Measurements from ENCODE around the gene NID1.
"Not testable (repeated sequence)": the region's sequence is repeated elsewhere in the genome, so short reads cannot be mapped to it uniquely, and the experiment has no call there.

NID1 gene

GRCh38 chr1:235933017-235933765 lies 131.7 kb downstream of the NID1 start:
- no peak for DNase-seq

DNA sequence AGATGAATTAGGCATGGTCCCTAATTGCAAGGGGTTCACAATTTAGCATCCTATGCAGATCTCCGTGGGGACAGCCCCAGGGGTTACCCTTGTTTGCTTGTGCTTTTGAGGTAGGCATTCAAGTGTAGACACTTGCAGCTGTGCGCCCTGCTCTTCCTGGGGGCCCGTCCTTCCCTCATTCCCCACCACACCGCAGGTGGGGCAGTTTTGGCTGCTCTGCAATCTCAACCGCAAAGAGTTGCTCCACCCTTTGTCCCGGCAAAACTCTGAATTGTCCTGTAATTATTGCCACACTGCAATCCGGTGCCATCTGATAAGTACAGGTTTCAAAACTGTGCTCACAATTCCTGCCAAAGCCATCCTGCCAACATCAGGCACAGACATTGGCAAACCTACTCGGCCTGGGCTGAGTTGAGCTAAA lies 132.8 kb downstream of the NID1 start:
- no peak for DNase-seq

GRCh38 chr1:235931171-235931738 lies 133.6 kb downstream of the NID1 start:
- no peak for DNase-seq

GRCh38 chr1:235930543-235930942 lies 134.3 kb downstream of the NID1 start:
- DNase-seq: no peak

- no peak for DNase-seq
Observed at GRCh38 chr1:235929216-235929615, 135.7 kb downstream of the NID1 start.

GRCh38 chr1:235928197-235928596 lies 136.7 kb downstream of the NID1 start:
- DNase-seq: no peak

GRCh38 chr1:235927551-235927950 lies 137.3 kb downstream of the NID1 start:
- DNase-seq: not testable (repeated sequence)
